GM13976 (cell line): Measurements from ENCODE around the gene CBX1.

ENCODE experiments used
- DNase-seq: peaks from one replicate; pipeline ENCODE4 v3.0.0; 2012; ENCODE audit warnings: low spot score
- in situ Hi-C: fragments of 300-500 bp; cut with MboI; formaldehyde crosslinking; loops from one replicate; pipeline ENCODE4 v1.12.0; 2022; ENCODE audit warnings: low sequenced_read_pairs, mixed read lengths, inconsistent platforms; ENCODE audit not compliant: unreplicated experiment
- TF ChIP-seq, protein P1 (sequence below): IDR thresholded peaks from 2 replicates; pipeline ENCODE4 v1.5.1; 2012; ENCODE audit warnings: borderline replicate concordance, mild to moderate bottlenecking; ENCODE audit not compliant: insufficient read depth; ENCODE audit errors: extremely low read depth, missing control alignments, control extremely low read depth

The CBX1 gene

DNA sequence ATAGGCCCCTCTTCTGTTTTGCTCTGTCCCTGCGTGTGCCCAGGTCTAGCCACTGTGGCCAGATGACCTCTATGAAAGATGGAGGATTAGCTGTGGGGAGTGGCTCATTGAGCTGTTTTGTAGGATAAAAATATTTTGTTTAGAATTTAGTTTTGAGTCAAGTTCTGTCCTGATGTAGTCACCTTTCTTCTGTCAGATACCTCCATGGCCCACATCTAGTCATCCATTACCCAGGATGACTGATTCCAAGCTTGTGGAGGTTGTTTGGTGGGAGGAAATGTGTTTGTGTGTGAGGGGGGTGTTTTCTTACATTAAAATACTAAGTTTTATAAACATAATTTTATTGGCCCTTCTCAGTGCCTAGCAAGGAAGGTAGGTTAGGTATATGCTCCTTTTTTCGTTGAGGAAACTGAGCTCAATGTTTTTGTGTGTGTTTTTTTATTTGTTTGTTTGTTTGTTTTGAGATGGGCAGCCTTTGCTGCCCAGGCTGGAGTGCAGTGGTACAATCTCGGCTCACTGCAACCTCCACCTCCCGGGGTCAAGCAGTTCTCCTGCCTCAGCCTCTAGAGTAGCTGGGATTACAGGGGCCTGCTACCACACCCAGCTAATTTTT lies 22.6 kb upstream of the CBX1 start:
- no peak for DNase-seq
- TF ChIP-seq, protein P1, sequence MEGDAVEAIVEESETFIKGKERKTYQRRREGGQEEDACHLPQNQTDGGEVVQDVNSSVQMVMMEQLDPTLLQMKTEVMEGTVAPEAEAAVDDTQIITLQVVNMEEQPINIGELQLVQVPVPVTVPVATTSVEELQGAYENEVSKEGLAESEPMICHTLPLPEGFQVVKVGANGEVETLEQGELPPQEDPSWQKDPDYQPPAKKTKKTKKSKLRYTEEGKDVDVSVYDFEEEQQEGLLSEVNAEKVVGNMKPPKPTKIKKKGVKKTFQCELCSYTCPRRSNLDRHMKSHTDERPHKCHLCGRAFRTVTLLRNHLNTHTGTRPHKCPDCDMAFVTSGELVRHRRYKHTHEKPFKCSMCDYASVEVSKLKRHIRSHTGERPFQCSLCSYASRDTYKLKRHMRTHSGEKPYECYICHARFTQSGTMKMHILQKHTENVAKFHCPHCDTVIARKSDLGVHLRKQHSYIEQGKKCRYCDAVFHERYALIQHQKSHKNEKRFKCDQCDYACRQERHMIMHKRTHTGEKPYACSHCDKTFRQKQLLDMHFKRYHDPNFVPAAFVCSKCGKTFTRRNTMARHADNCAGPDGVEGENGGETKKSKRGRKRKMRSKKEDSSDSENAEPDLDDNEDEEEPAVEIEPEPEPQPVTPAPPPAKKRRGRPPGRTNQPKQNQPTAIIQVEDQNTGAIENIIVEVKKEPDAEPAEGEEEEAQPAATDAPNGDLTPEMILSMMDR, result no peak
- in situ Hi-C loops, result no loop called here

DNA sequence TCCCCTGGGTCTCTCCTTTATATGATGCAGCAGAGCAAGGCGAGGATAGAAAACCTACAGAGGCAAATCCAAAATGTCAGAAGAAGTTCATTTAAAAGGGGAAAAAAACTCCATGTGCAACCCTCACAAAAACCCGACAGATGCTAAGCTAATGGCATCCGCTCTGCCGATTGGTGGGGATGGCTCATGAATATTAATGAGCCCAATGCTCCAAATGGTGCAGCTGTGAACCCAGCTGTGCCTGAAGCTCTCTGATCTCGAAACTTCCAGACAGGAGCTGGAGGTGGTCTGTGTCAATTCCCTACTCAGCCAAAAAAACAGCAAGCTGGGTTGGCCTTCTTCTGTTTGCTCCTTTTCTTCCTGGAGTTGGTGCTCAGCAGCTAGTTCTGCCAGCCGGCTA lies 21.8 kb upstream of the CBX1 start:
- TF ChIP-seq, protein P1, result no peak
- DNase-seq, result no peak
- in situ Hi-C loops, result no loop called here

DNA sequence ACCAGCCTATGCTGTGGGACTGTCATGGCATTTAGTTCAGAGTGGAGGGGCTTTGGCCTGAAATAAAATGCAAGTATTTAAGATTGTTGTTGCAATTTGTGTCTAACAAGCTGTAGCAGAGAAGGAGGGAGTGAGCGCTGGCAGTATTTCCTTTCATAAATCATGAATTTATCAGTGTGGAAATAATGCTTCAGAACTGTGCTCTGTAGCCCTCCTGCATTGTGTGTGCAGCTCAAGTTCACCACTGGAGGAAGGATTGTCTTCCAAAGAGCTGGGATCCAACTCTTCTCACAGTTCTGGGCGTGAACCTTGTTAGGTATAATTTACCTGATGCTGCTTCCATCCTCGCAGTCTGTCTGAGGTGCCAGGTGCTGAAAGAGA lies 21.4 kb upstream of the CBX1 start:
- TF ChIP-seq, protein P1, result no peak
- no peak for DNase-seq
- in situ Hi-C loops, result no loop called here

DNA sequence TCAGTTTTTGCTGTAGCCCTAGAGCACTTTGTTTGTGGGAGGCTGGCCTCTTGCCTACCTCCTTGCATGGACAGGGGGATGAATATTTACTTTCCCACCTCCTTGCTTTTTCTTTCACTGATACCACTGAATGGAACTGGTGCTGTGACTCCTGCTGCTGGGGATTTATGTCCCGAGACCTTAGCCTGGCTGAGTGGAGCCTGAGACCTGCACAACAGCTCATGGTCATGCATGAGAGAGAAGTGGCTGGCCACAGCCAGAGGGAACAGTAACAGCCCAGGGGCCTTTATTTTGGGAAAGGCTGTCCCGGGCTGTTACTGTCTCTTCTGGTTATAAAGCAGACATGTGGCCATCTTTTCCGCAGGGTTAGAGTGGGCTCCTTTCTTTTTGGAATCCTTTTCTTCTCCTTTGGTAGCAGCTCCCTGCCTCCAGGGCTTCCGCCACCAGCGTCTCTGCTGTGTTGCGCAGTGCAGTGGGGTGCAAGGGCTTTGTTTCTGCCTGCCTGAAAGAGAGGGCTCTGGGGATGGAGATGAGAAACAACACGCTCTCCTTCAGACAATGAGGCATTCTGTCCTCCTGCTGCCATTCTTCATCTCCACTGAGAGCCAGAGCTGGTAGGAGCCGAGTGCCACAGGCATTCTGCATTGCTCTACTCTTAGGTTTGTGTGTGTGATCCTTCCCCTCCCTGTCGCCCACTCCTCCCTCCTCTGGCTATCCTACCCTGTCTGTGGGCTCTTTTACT lies 20.8 kb upstream of the CBX1 start:
- no peak for DNase-seq
- TF ChIP-seq, protein P1, result no peak
- in situ Hi-C loops, result no loop called here

DNA sequence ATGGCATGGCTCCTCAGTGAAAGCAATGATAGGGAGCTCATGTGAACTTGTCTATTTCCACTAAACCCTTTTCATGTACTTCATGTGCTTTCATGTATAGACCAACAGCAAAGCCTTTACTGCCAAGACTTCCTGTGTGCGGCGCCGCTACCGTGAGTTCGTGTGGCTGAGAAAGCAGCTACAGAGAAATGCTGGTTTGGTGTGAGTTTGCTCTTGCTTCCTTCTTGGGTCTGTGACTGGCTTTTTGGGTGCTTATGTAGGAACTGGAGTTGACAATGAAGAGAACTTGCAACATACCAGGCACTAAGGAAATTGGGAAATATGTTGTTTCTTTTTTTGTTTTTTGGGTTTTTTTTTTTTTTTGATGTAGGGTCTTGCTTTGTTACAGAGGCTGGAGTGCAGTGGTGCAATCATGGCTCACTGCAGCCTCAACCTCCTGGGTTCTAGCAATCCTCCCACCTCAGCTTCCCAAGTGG lies 12.0 kb upstream of the CBX1 start:
- TF ChIP-seq, protein P1, result no peak
- in situ Hi-C loops, result no loop called here
- peak; percentile 62 for DNase-seq

DNA sequence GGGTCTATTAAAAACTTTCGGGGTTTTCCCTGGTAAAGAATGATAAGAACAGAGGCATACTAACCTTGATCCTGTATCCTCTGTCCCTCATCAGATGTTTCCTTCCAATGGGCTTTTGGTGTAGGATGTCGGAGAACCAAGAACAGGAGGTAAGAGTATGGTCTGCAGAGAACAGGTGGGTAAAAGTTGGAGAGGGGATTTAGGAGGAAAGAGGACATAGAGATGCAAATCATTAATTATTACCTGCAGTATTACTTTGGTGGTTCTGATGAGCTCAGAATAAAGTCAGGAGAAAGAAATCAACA lies 10.6 kb upstream of the CBX1 start:
- TF ChIP-seq, protein P1, result no peak
- DNase-seq, result no peak
- in situ Hi-C loops, result no loop called here
